OCI-LY1 (cell line): Measurements from ENCODE around the gene RNASE8.

ENCODE experiments used
- H2AFZ ChIP-seq: fragments of 200-600 bp; sonication (generic), shearing (Covaris generic); 2 replicates; pipeline ENCODE4 v1.6.0; 2014; ENCODE audit warnings: antibody characterized with exemption, mild to moderate bottlenecking, low read length
- H3F3A ChIP-seq: fragments of 200-600 bp; sonication (generic), shearing (Covaris generic); 2 replicates; pipeline ENCODE4 v1.6.0; 2014; ENCODE audit warnings: mild to moderate bottlenecking, antibody characterized with exemption, low read length, moderate library complexity; ENCODE audit not compliant: insufficient read depth
- H3K27ac ChIP-seq: fragments of 200-600 bp; sonication (generic); 2 replicates; pipeline ENCODE4 v1.5.1; 2014; ENCODE audit warnings: low read length, mixed run types, mild to moderate bottlenecking, low read depth; ENCODE audit not compliant: poor library complexity, severe bottlenecking
- H3K27me3 ChIP-seq: fragments of 200-600 bp; sonication (generic); 2 replicates; pipeline ENCODE4 v1.6.0; 2014; ENCODE audit warnings: antibody characterized with exemption, mild to moderate bottlenecking, low read length, moderate library complexity; ENCODE audit not compliant: insufficient read depth
- H3K36me3 ChIP-seq: fragments of 200-600 bp; sonication (generic); 2 replicates; pipeline ENCODE4 v1.6.1; 2014; ENCODE audit warnings: mild to moderate bottlenecking, antibody characterized with exemption, low read length, moderate library complexity, mixed read lengths; ENCODE audit not compliant: insufficient read depth
- H3K4me1 ChIP-seq: fragments of 200-600 bp; sonication (generic); 2 replicates; pipeline ENCODE4 v1.5.1; 2014; ENCODE audit warnings: mild to moderate bottlenecking, low read length, moderate library complexity; ENCODE audit not compliant: insufficient read depth, severe bottlenecking
- H3K4me2 ChIP-seq: fragments of 200-600 bp; sonication (generic), shearing (Covaris generic); 2 replicates; pipeline ENCODE4 v1.6.1; 2014; ENCODE audit warnings: low read length
- H3K4me3 ChIP-seq: fragments of 200-600 bp; sonication (generic); 2 replicates; pipeline ENCODE4 v1.5.1; 2014; ENCODE audit warnings: low read length, low read depth, mild to moderate bottlenecking, mixed read lengths; ENCODE audit not compliant: poor library complexity, severe bottlenecking
- H3K79me2 ChIP-seq: fragments of 200-600 bp; shearing (Covaris generic); 2 replicates; pipeline ENCODE4 v1.6.1; 2016; ENCODE audit warnings: mixed run types, low read length, mixed read lengths; ENCODE audit not compliant: insufficient read depth
- H3K9ac ChIP-seq: fragments of 200-600 bp; sonication (generic), shearing (Covaris generic); 2 replicates; pipeline ENCODE4 v1.6.1; 2014; ENCODE audit warnings: mild to moderate bottlenecking, low read length, mixed read lengths
- H3K9me2 ChIP-seq: fragments of 200-600 bp; sonication (generic), shearing (Covaris generic); 2 replicates; pipeline ENCODE4 v1.6.1; 2014; ENCODE audit warnings: low read depth, mild to moderate bottlenecking, low read length, mixed read lengths
- H3K9me3 ChIP-seq: fragments of 200-600 bp; shearing (Covaris generic); 2 replicates; pipeline ENCODE4 v1.6.1; 2014; ENCODE audit warnings: low read length, mixed read lengths
- H4K20me1 ChIP-seq: fragments of 200-600 bp; sonication (generic), shearing (Covaris generic); 2 replicates; pipeline ENCODE4 v1.6.0; 2016; ENCODE audit warnings: mild to moderate bottlenecking, low read length; ENCODE audit not compliant: insufficient read depth
- CTCF ChIP-seq: fragments of 200-600 bp; sonication (generic), shearing (Covaris generic); IDR thresholded peaks from 2 replicates; pipeline ENCODE4 v1.5.1; 2017; ENCODE audit warnings: mild to moderate bottlenecking, antibody characterized with exemption, low read length, moderate library complexity, mixed read lengths
- EZH2 ChIP-seq: fragments of 200-600 bp; sonication (generic), shearing (Covaris generic); IDR thresholded peaks from 2 replicates; pipeline ENCODE4 v1.8.0; 2017; ENCODE audit warnings: borderline replicate concordance, mixed run types, mild to moderate bottlenecking, antibody characterized with exemption, low read length, moderate library complexity, mixed read lengths

RNASE8 gene

GRCh38 chr14:21014761-21015190 lies 42.8 kb upstream of the RNASE8 start:
- Histone ChIP-seq H3K4me1 (no peaks in the 10 kb centered on the region), H3K4me3 (no peak overlapping the region), H3F3A (no peaks in the 10 kb centered on the region), H3K79me2 (no peaks in the 10 kb centered on the region), H3K9me3 (no peaks in the 10 kb centered on the region), H3K27me3 (peaks cover 5% of the 10 kb centered on the region; the same call in 1 of the 2 replicates), H3K27ac (no peak overlapping the region), H3K9ac (no peak overlapping the region), H4K20me1 (no peaks in the 10 kb centered on the region), H3K9me2 (no peaks in the 10 kb centered on the region), H3K36me3 (no peaks in the 10 kb centered on the region), H3K4me2 (no peak overlapping the region), H2AFZ (no peak overlapping the region)
- TF ChIP-seq CTCF (peak; percentile 94), EZH2 (no peak)

- no peak overlapping the region for H3K4me3 ChIP-seq
- no peaks in the 10 kb centered on the region for H4K20me1 ChIP-seq
- H3K9ac ChIP-seq: no peak overlapping the region
- peaks cover 5% of the 10 kb centered on the region; the same call in 1 of the 2 replicates for H3K27me3 ChIP-seq
- H3K79me2 ChIP-seq: no peaks in the 10 kb centered on the region
- no peak overlapping the region for H2AFZ ChIP-seq
- H3F3A ChIP-seq: no peaks in the 10 kb centered on the region
- no peak overlapping the region for H3K4me2 ChIP-seq
- TF ChIP-seq CTCF (no peak), EZH2 (no peak)
- H3K4me1 ChIP-seq: no peaks in the 10 kb centered on the region
- H3K9me2 ChIP-seq: no peaks in the 10 kb centered on the region
- H3K27ac ChIP-seq: no peak overlapping the region
- no peaks in the 10 kb centered on the region for H3K9me3 ChIP-seq
- H3K36me3 ChIP-seq: no peaks in the 10 kb centered on the region
Observed at GRCh38 chr14:21015312-21015711, 42.3 kb upstream of the RNASE8 start.

GRCh38 chr14:21016413-21017190 lies 41.0 kb upstream of the RNASE8 start:
- H2AFZ ChIP-seq: no peak overlapping the region
- H3K4me3 ChIP-seq: no peak overlapping the region
- H3K27ac ChIP-seq: no peak overlapping the region
- no peaks in the 10 kb centered on the region for H3K4me1 ChIP-seq
- H3F3A ChIP-seq: no peaks in the 10 kb centered on the region
- no peaks in the 10 kb centered on the region for H4K20me1 ChIP-seq
- no peak overlapping the region for H3K9ac ChIP-seq
- H3K9me2 ChIP-seq: no peaks in the 10 kb centered on the region
- no peaks in the 10 kb centered on the region for H3K9me3 ChIP-seq
- H3K4me2 ChIP-seq: no peak overlapping the region
- H3K79me2 ChIP-seq: no peaks in the 10 kb centered on the region
- TF ChIP-seq EZH2 (no peak), CTCF (no peak)
- H3K27me3 ChIP-seq: peaks cover 5% of the 10 kb centered on the region; the same call in 1 of the 2 replicates
- H3K36me3 ChIP-seq: no peaks in the 10 kb centered on the region
